ENCODE results near the gene FDPS.

DNA sequence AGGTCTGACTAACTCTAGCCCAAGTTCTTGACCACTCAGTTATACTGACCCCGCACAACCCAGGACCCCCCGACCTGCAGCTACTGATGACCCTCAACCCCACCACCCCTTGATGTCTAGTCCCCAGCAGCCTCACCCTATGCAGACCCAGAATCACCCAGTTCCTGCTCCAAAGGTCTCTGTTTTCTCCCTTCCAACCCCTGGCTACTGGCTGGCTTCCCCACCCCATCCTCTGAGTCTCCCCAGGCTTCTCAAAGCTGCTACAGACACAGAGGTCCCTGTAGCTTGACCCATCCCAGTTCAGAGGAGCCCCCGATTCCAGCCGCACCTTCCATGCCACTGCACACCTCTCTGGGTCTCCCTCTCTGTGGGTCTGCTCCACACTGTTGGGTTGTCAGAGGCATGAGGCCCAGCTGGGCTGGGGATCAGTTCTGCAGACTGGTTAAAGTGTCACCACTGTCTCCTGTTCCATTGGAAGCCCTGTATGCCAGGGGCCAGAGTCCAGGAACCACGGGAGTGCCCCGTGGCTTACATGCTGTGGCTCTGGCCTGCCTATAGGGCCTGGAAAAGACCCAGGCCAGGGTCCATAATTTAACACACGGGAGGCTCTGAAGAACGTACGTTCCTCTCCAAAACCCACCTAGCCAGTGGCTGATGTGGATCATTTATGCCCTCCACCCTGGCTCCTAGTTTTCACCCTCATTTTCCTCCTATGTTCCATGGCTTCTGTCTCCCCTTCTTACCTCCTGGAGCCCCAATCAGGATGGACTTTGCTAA lies 7.9 kb upstream of the FDPS start:
- TF ChIP-seq CTCF (conservative IDR thresholded peaks at IDR 0.05 in 1 of 2, IDR thresholded peaks at IDR 0.05 in 1 of 2; ENCODE audit: extremely low read depth in 1 of 2, insufficient read depth in 1 of 2, low read depth in 1 of 2, low read length in 2 of 2) (no peak), EZH2 (IDR thresholded peaks at IDR 0.05; ENCODE audit: borderline replicate concordance, low read length) (no peak)

All from mammary epithelial cell (primary cell).